Left cardiac atrium (tissue), 4 donors: ENCODE data around the gene LRP1. TPM values are rescaled to one million over a fixed set of nuclear protein-coding genes. Genes with fewer than 3 reads are reported as not detected.

Experiments
- ATAC-seq, 2 donors: fragments of 200-7000 bp; cut with Tn5 transposase; one replicate each; pipeline ENCODE4 v1.9.1; 2020; ENCODE audit warnings: mild to moderate bottlenecking in 2 of 2, moderate library complexity in 2 of 2
- DNase-seq: peaks from one replicate; pipeline ENCODE4 v3.0.0-alpha.2; 2020
- intact Hi-C, 2 donors: fragments of 100-400 bp; cut with DNase I; formaldehyde crosslinking; loops; one replicate each; pipeline versions ENCODE4 v1.14.1 to v1.15.1; 2022 to 2023
- total RNA-seq, 2 donors: library from RNA; stranded (reverse); fragmentation: NEBNext Ultra II Directional; extraction: Animal tissue kit (Norgen Biotek cat#: 25700); gene quantifications; one replicate each; pipeline ENCODE4 v1.2.1, GENCODE V29; 2021
- donor health status: DM: no; HTN: yes; CAD: no.
- donor health status: DM: no; HTN: yes; CAD: no; lungs with severe emphysema.
- donor health status: DM: yes; HTN: yes; CAD: no.
- donor health status: Dilated cardiomyopathy.

Gene LRP1
- total RNA-seq, 2 donors from 2014 or later, result 188 to 222 TPM

GRCh38 chr12:57211791-57212700 is 83.8 kb downstream of the LRP1 start:
- no peak for ATAC-seq
- intact Hi-C loops, result loop anchor here in 1 of 2 donors (5.0 kb wide), 1 partner anchor 245 kb away; the partner anchor contains the start of genes GLI1 and INHBE
- no peak for DNase-seq

- intact Hi-C loops, result loop anchor here in 1 of 2 donors (1.0 to 5.0 kb wide), 2 partner anchors 31 to 245 kb away; partner anchors contain the start of genes GLI1 and INHBE
- no peak for DNase-seq
- no peak for ATAC-seq
Measured at GRCh38 chr12:57212701-57213057, 84.4 kb downstream of the LRP1 start.

- ATAC-seq, result peak; percentile 65 to 68
- intact Hi-C loops, result loop anchor here in 1 of 2 donors (1.0 to 5.0 kb wide), 2 partner anchors 30 to 244 kb away; partner anchors contain the start of genes GLI1 and INHBE
- DNase-seq, result peak; percentile 88
Measured at GRCh38 chr12:57213058-57213715, 84.9 kb downstream of the LRP1 start.

- DNase-seq, result no peak
- no peak for ATAC-seq
- intact Hi-C loops, result loop anchor here in 1 of 2 donors (1.0 to 5.0 kb wide), 3 partner anchors 25 to 243 kb away; partner anchors contain the start of genes GLI1 and INHBE
Measured at GRCh38 chr12:57213763-57214397, 85.6 kb downstream of the LRP1 start.

GRCh38 chr12:57214398-57214781 is 86.1 kb downstream of the LRP1 start:
- peak; percentile 39 to 50 for ATAC-seq
- DNase-seq, result peak; percentile 72
- intact Hi-C loops, result loop anchor here in 1 of 2 donors (1.0 to 5.0 kb wide), 2 partner anchors 25 to 243 kb away; partner anchors contain the start of genes GLI1 and INHBE

- DNase-seq, result no peak
- intact Hi-C loops, result no loop called here
Measured at GRCh38 chr12:57215065-57215464, 86.8 kb downstream of the LRP1 start.

GRCh38 chr12:57215668-57216013 is 87.4 kb downstream of the LRP1 start:
- DNase-seq (no peak), ATAC-seq (no peak)
- intact Hi-C loops, result no loop called here

More at GRCh38 chr12:57215065-57215464, 86.8 kb downstream of the LRP1 start:
- no peak for ATAC-seq

GRCh38 chr12:57216014-57216911 is 88.0 kb downstream of the LRP1 start, which contains the start of gene NXPH4:
Gene NXPH4, plus strand, starts transcription at chr12:57216794. Its CDS starts 176 bp downstream, at chr12:57216970.
- ATAC-seq (peak; percentile 2 to 7), DNase-seq (peak; percentile 59)
- intact Hi-C loops, result no loop called here

- ATAC-seq (no peak), DNase-seq (no peak)
- intact Hi-C loops, result no loop called here
Measured at GRCh38 chr12:57216921-57217879, 88.9 kb downstream of the LRP1 start.

GRCh38 chr12:57218030-57218853 is 90.0 kb downstream of the LRP1 start:
- no peak for DNase-seq
- intact Hi-C loops, result no loop called here
- ATAC-seq, result no peak

GRCh38 chr12:57219205-57219992 is 91.1 kb downstream of the LRP1 start:
- ATAC-seq, result no peak
- DNase-seq, result no peak
- intact Hi-C loops, result no loop called here

GRCh38 chr12:57219993-57220754 is 91.9 kb downstream of the LRP1 start:
- DNase-seq (no peak), ATAC-seq (no peak)
- intact Hi-C loops, result no loop called here

- ATAC-seq (no peak), DNase-seq (no peak)
- intact Hi-C loops, result no loop called here
Measured at GRCh38 chr12:57220770-57221168, 92.5 kb downstream of the LRP1 start.

- no peak for ATAC-seq
- intact Hi-C loops, result no loop called here
- DNase-seq, result no peak
Measured at GRCh38 chr12:57221169-57221917, 93.1 kb downstream of the LRP1 start.
